Measurements from ENCODE around the gene RCC2.
"Not testable (repeated sequence)": the region's sequence is repeated elsewhere in the genome, so short reads cannot be mapped to it uniquely, and the experiment has no call there.

The RCC2 gene

GRCh38 chr1:17472814-17473213, 33.3 kb upstream of the RCC2 start:
- TF ChIP-seq CTCF (conservative IDR thresholded peaks at IDR 0.05; ENCODE audit: control insufficient read depth, insufficient read depth, low read depth, low read length), result no peak
- H3K4me3 ChIP-seq (ENCODE audit: control insufficient read depth, low read depth, low read length), result no peak overlapping the region
- no peak for DNase-seq (ENCODE audit: low read depth)

- H3K4me3 ChIP-seq (ENCODE audit: control insufficient read depth, low read depth, low read length), result no peak overlapping the region
- TF ChIP-seq CTCF (conservative IDR thresholded peaks at IDR 0.05; ENCODE audit: control insufficient read depth, insufficient read depth, low read depth, low read length), result no peak
- DNase-seq (ENCODE audit: low read depth), result no peak
These were observed 31.9 kb upstream of the RCC2 start for GRCh38 chr1:17471393-17471792.

- no peak for TF ChIP-seq CTCF (conservative IDR thresholded peaks at IDR 0.05; ENCODE audit: control insufficient read depth, insufficient read depth, low read depth, low read length)
- H3K4me3 ChIP-seq (ENCODE audit: control insufficient read depth, low read depth, low read length), result no peak overlapping the region
- no peak for DNase-seq (ENCODE audit: low read depth)
These were observed 30.7 kb upstream of the RCC2 start for GRCh38 chr1:17470021-17470799.

GRCh38 chr1:17468357-17469265, 29.1 kb upstream of the RCC2 start:
- not testable (repeated sequence) for DNase-seq (ENCODE audit: low read depth); H3K4me3 ChIP-seq (ENCODE audit: control insufficient read depth, low read depth, low read length)

- TF ChIP-seq CTCF (conservative IDR thresholded peaks at IDR 0.05; ENCODE audit: control insufficient read depth, insufficient read depth, low read depth, low read length), result no peak
- DNase-seq (ENCODE audit: low read depth), result no peak
- H3K4me3 ChIP-seq (ENCODE audit: control insufficient read depth, low read depth, low read length), result no peak overlapping the region
These were observed 26.9 kb upstream of the RCC2 start for GRCh38 chr1:17466359-17466758.

- no peak for DNase-seq (ENCODE audit: low read depth)
- no peak overlapping the region for H3K4me3 ChIP-seq (ENCODE audit: control insufficient read depth, low read depth, low read length)
- no peak for TF ChIP-seq CTCF (conservative IDR thresholded peaks at IDR 0.05; ENCODE audit: control insufficient read depth, insufficient read depth, low read depth, low read length)
These were observed 25.8 kb upstream of the RCC2 start for GRCh38 chr1:17465228-17465627.

GRCh38 chr1:17463991-17464390, 24.5 kb upstream of the RCC2 start:
- DNase-seq (ENCODE audit: low read depth), result no peak
- H3K4me3 ChIP-seq (ENCODE audit: control insufficient read depth, low read depth, low read length), result no peak overlapping the region
- no peak for TF ChIP-seq CTCF (conservative IDR thresholded peaks at IDR 0.05; ENCODE audit: control insufficient read depth, insufficient read depth, low read depth, low read length)

Measured in fibroblast of mammary gland (primary cell).